Choroid plexus epithelial cell (primary cell): ENCODE measurements around the gene TOR2A.

Experiments used
- DNase-seq: peaks from one replicate; pipeline ENCODE4 v3.0.0-alpha.2; 2010; ENCODE audit warnings: low read depth
- H3K4me3 ChIP-seq: 2 replicates; pipeline ENCODE4 v1.5.1; 2011; ENCODE audit warnings: low read depth, mild to moderate bottlenecking, control low read depth, low read length, moderate library complexity
- CTCF ChIP-seq: conservative IDR thresholded peaks from 2 replicates; pipeline ENCODE4 v1.5.1; 2011; ENCODE audit warnings: low read depth, mild to moderate bottlenecking, control low read depth, inconsistent platforms, low read length, moderate library complexity

The TOR2A gene

DNA sequence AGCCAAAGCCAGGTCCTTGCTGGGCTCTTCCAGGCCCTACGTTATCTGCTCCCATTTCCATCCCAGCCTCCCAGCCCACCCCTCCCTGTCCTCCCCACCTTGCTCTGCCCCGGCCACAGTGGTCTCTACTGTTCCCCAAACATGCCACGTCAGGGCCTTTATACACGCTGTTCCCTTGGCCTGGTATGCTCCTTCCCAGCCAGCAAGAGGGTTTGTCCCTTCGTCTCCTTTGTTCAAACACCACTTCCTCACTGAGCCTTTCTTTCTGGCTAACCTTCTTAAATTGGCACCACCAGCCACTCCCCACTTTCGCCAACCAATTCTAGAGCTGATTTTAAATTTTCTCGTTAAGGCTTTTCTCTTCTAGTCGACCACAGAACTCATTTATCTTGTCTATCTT lies 33.6 kb upstream of the TOR2A start:
- no peak for TF ChIP-seq CTCF
- no peak overlapping the region for H3K4me3 ChIP-seq

GRCh38 chr9:127767909-127768331 lies 32.8 kb upstream of the TOR2A start:
- no peak for TF ChIP-seq CTCF
- DNase-seq: no peak
- H3K4me3 ChIP-seq: no peak overlapping the region

More for the DNA sequence above, 33.6 kb upstream of the TOR2A start:
- DNase-seq: no peak

GRCh38 chr9:127767410-127767809 lies 32.3 kb upstream of the TOR2A start:
- H3K4me3 ChIP-seq: no peak overlapping the region
- no peak for DNase-seq
- TF ChIP-seq CTCF: no peak

- TF ChIP-seq CTCF: no peak
- no peak overlapping the region for H3K4me3 ChIP-seq
- no peak for DNase-seq
Measured at GRCh38 chr9:127765418-127765817, 30.3 kb upstream of the TOR2A start.

DNA sequence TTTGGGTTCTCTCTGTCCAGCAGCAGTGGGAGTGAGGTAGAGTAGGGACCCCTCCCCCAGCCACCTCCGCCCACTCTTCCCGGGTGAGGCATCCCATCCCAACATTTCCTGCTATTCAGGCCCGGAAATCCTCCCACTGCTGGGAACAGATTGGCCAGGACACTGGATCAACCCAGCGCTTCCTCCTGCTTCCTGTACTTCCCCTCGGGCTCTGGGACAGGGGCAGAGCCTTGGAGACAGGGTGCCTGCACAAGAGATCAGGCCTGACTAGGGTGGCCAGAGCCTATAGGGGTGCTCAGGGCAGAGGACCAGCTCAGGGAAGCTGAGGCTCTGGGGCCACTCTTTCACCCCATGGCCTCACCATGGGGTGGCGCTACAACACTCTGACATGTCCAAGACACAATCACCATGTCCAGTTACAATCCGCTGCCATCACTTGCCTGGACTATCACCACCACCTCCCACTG lies 28.9 kb upstream of the TOR2A start:
- peak; percentile 49 for TF ChIP-seq CTCF
- H3K4me3 ChIP-seq: no peak overlapping the region
- DNase-seq: peak; percentile 36

DNA sequence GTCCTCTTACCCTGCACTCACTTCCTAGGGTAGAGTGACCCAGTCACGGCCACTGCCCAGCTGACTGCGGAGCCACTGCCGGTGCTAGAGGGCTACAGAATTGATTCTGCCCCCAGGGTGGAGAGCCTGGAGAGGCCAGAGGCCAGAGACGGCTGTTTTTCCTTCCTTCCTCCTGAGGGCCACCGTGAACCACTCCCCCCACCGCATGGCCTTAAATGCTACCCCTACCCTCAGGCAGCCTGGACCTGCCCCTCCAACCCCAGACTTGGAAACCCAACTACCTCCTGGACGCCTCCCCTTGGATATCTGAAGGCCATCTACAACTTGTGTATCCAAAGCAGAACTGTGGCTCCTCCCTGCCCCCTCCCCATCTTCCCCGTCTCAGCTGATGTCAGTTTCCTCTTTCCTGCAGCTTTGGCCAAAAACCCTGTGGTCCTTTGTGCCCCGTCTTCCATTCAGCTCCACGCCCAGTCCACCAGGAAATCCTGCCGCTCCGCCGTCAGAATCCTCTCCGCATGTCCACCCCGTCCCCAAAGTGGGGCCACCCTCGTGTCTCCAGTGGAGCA lies 27.1 kb upstream of the TOR2A start:
- no peak for TF ChIP-seq CTCF
- no peak for DNase-seq
- no peak overlapping the region for H3K4me3 ChIP-seq

- DNase-seq: no peak
- TF ChIP-seq CTCF: no peak
- H3K4me3 ChIP-seq: no peak overlapping the region
Measured at GRCh38 chr9:127761491-127761956, 26.4 kb upstream of the TOR2A start.
